NT2/D1 (cell line): ENCODE results near the gene TMEM239.

Source experiments
- YY1 ChIP-seq: IDR thresholded peaks from 2 replicates; pipeline ENCODE4 v1.6.1; 2011; ENCODE audit not compliant: insufficient read length, insufficient read depth
- ZNF274 ChIP-seq: IDR thresholded peaks from 2 replicates; pipeline ENCODE4 v1.6.1; 2011; ENCODE audit warnings: mild to moderate bottlenecking, low read depth, low read length

DNA sequence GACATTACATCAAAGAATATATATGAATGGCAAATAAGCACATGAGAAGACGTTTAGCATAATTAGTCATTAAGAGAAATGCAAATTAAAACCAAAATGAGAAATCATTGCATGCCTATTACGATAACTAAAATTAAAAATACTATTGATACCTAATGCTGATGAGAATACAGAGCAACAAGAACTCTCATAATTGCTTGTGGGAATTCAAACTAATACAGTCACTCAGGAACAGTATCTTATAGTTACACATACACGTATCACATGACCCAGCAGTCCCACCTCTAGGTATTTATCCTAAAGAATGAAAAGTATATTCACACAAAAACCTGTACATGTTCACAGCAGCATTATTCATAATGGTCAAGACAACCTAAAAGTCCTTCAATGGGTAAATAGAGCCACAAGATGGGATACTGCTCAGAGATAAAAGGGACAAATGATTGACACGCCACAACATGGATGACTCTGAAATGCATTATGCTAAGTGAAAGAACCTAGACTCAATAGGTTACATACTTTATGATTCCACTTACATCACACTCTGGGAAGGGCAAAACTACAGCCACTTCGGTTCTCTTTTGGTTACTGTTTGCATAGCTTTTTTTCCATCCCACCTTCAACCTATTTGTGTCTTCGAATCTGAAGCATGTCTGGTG lies 32.1 kb upstream of the TMEM239 start:
- TF ChIP-seq ZNF274 (no peak), YY1 (no peak)
